ENCODE results near the gene KCNJ6. TPM values are rescaled to one million over a fixed set of nuclear protein-coding genes. Genes with fewer than 3 reads are reported as not detected.
"Not testable (repeated sequence)": the region's sequence is repeated elsewhere in the genome, so short reads cannot be mapped to it uniquely, and the experiment has no call there.

KCNJ6 gene
- total RNA-seq, 1 donor from 2014 or later: not detected

DNA sequence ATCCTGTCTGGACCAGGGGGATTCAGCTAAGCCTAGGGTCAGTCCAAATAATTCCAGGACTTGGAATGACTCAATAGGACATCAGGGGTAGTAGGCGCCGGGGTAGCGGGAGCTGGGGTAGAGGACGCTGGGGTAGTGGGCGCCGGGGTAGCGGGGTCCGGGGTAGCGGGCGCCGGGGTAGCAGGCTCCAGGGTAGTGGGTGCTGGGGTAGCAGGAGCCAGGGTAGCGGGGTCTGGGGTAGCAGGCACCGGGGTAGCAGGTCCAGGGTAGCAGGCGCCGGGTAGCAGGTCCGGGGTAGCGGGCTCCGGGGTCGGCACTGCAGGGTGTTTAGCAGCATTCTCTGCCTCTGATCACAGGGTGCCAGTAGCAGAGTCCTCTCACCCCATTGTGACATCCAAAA, 248.9 kb downstream of the KCNJ6 start:
- no peaks in the 10 kb centered on the region for H3K36me3 ChIP-seq
- no peaks in the 10 kb centered on the region for H3K4me1 ChIP-seq
- H3K27ac ChIP-seq: no peak overlapping the region
- H3K4me3 ChIP-seq: no peak overlapping the region
- no peaks in the 10 kb centered on the region for H3K27me3 ChIP-seq
- TF ChIP-seq POLR2AphosphoS5 (IDR thresholded peaks at IDR 0.05; ENCODE audit: insufficient read depth in 1 of 2, low read depth in 1 of 2) (no peak), CTCF (IDR thresholded peaks at IDR 0.05) (no peak), POLR2A (IDR thresholded peaks at IDR 0.05) (no peak)
- peak in 1 of 2 donors; percentile 67 for DNase-seq (ENCODE audit: extremely low spot score in 2 of 2)
- H3K9me3 ChIP-seq: no peaks in the 10 kb centered on the region
- intact Hi-C loops (cut with DNase I): no loop called here

- Histone ChIP-seq H3K27me3 (no peaks in the 10 kb centered on the region), H3K36me3 (no peaks in the 10 kb centered on the region), H3K4me3 (no peak overlapping the region), H3K4me1 (no peaks in the 10 kb centered on the region), H3K27ac (no peak overlapping the region), H3K9me3 (no peaks in the 10 kb centered on the region)
- intact Hi-C loops (cut with DNase I): no loop called here
- peak in 1 of 2 donors; percentile 47 for DNase-seq (ENCODE audit: extremely low spot score in 2 of 2)
- TF ChIP-seq POLR2AphosphoS5 (IDR thresholded peaks at IDR 0.05; ENCODE audit: insufficient read depth in 1 of 2, low read depth in 1 of 2): no peak
- TF ChIP-seq POLR2A (IDR thresholded peaks at IDR 0.05): no peak
- TF ChIP-seq CTCF (IDR thresholded peaks at IDR 0.05): no peak
Observed at GRCh38 chr21:37665230-37666024, 250.8 kb downstream of the KCNJ6 start.

DNA sequence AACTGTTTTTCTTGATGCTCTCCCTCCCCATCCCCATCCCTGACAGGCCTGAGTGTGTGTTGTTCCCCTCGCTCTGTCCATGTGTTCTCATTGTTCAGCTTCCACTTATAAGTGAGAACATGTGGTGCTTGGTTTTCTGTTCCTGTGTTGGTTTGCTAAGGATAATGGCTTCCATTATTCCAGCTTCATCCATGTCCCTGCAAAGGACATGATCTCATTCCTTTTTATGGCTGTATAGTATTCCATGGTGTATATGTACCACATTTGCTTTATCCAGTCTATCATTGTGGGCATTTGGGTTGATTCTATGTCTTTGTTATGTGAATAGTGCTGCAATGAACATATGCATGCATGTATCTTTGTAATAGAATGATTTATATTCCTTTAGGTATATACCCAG, 254.0 kb downstream of the KCNJ6 start:
- DNase-seq (ENCODE audit: extremely low spot score in 2 of 2); intact Hi-C loops (cut with DNase I); H3K4me3 ChIP-seq; H3K9me3 ChIP-seq; H3K27me3 ChIP-seq; H3K27ac ChIP-seq; H3K36me3 ChIP-seq: not testable (repeated sequence)
- peaks cover 17% of the 10 kb centered on the region for H3K4me1 ChIP-seq

GRCh38 chr21:37660709-37661108, 255.5 kb downstream of the KCNJ6 start:
- no peak for DNase-seq (ENCODE audit: extremely low spot score in 2 of 2)
- Histone ChIP-seq H3K27me3 (no peaks in the 10 kb centered on the region), H3K9me3 (no peaks in the 10 kb centered on the region), H3K36me3 (no peaks in the 10 kb centered on the region), H3K27ac (no peak overlapping the region), H3K4me3 (no peak overlapping the region), H3K4me1 (peaks cover 17% of the 10 kb centered on the region)
- intact Hi-C loops (cut with DNase I): no loop called here
- TF ChIP-seq POLR2AphosphoS5 (IDR thresholded peaks at IDR 0.05; ENCODE audit: insufficient read depth in 1 of 2, low read depth in 1 of 2): no peak
- TF ChIP-seq CTCF (IDR thresholded peaks at IDR 0.05): no peak
- TF ChIP-seq POLR2A (IDR thresholded peaks at IDR 0.05): no peak

DNA sequence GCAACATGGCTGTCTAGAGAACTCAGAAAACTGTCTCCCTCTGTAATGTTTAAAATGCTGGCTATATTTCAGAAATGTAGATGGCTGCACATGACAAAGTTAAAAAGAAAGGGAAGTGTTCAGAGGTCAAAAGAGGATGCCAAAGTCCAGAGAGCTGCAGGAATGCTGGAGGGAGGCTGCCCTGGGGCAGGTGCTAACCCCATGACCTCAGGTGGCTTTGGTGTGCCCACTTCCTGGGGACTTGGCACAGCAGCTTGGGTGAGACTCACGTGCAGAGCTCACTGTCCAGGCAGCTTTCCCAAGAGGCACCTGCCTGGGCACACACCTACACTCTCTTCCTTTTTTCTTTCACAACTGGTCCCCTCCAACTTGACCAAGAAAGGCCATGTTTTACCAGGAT, 256.4 kb downstream of the KCNJ6 start:
- no peak for DNase-seq (ENCODE audit: extremely low spot score in 2 of 2)
- H3K4me3 ChIP-seq: no peak overlapping the region
- intact Hi-C loops (cut with DNase I): no loop called here
- no peak overlapping the region for H3K27ac ChIP-seq
- TF ChIP-seq CTCF (IDR thresholded peaks at IDR 0.05) (no peak), POLR2AphosphoS5 (IDR thresholded peaks at IDR 0.05; ENCODE audit: insufficient read depth in 1 of 2, low read depth in 1 of 2) (no peak), POLR2A (IDR thresholded peaks at IDR 0.05) (no peak)
- no peaks in the 10 kb centered on the region for H3K9me3 ChIP-seq
- no peaks in the 10 kb centered on the region for H3K27me3 ChIP-seq
- H3K4me1 ChIP-seq: peaks cover 17% of the 10 kb centered on the region
- no peaks in the 10 kb centered on the region for H3K36me3 ChIP-seq
